HepG2 (cell line): Measurements from ENCODE around the gene FAM3C. TPM values are rescaled to one million over a fixed set of nuclear protein-coding genes. Genes with fewer than 3 reads are reported as not detected.

ENCODE experiments used
- ATAC-seq: fragments of 200-7000 bp; cut with Tn5 transposase; 3 replicates; pipeline ENCODE4 v1.9.1; 2020; ENCODE audit warnings: mild to moderate bottlenecking, moderate library complexity
- BruUV-seq: library from RNA; stranded (reverse); fragments of 400-500 nt; replicated peaks from 2 replicates; lab custom pipeline; 2021; lab: Mats Ljungman, UMichigan
- CTCF ChIA-PET: fragments of 300-600 bp; formaldehyde crosslinking; extraction: SDS; loops from one replicate; lab custom pipeline; 2021; ENCODE audit warnings: low total read pairs, inconsistent platforms, low intra/inter-chr PET ratio; lab: Yijun Ruan, JAX
- POLR2A ChIA-PET: fragments of 350-600 bp; sonication (Branson Sonifier 250); formaldehyde crosslinking; loops from one replicate; lab custom pipeline; 2020; ENCODE audit warnings: antibody characterized with exemption, inconsistent platforms; lab: Yijun Ruan, JAX
- DNase-seq: peaks from one replicate; pipeline ENCODE4 v3.0.0-alpha.2; 2015; ENCODE audit warnings: low spot score
- FAIRE-seq: peaks from 3 replicates; lab custom pipeline; 2011; peaks lifted over from hg19 to GRCh38; lab: Jason Lieb, UNC
- H2AFZ ChIP-seq: one replicate; pipeline ENCODE4 v1.6.1; 2011; ENCODE audit warnings: low read length, inconsistent platforms
- H3K27ac ChIP-seq: fragments of 300-600 bp; 3 replicates; pipeline ENCODE4 v1.8.0; 2011; ENCODE audit warnings: mixed run types, mild to moderate bottlenecking, mixed read lengths, low read length, inconsistent platforms; ENCODE audit not compliant: insufficient read depth; ENCODE audit errors: extremely low read length
- H3K27me3 ChIP-seq, 2 experiments: fragments of 200-600 bp in 1 of 2; 2 replicates in 1 of 2; 3 replicates in 1 of 2; pipeline versions ENCODE4 v1.6.0 to v1.8.0; 2011; ENCODE audit warnings: low read length in 2 of 2, mild to moderate bottlenecking in 2 of 2, moderate library complexity in 2 of 2, inconsistent platforms in 1 of 2; ENCODE audit not compliant: insufficient read depth in 2 of 2, control insufficient read depth in 1 of 2
- H3K36me3 ChIP-seq, 2 experiments: fragments of 200-600 bp in 1 of 2; replicated peaks in 1 of 2; 2 replicates in 1 of 2; 3 replicates in 1 of 2; pipeline versions ENCODE4 v1.5.1 to v1.8.0; 2011; ENCODE audit warnings: low read length in 2 of 2, inconsistent platforms in 1 of 2; ENCODE audit not compliant: insufficient read depth in 2 of 2, control insufficient read depth in 1 of 2
- H3K4me1 ChIP-seq: 2 replicates; pipeline ENCODE4 v1.5.1; 2012; ENCODE audit warnings: low read length, inconsistent platforms; ENCODE audit not compliant: insufficient read depth
- H3K4me2 ChIP-seq: 2 replicates; pipeline ENCODE4 v1.6.0; 2011; ENCODE audit warnings: low read depth, low read length, inconsistent platforms
- H3K4me3 ChIP-seq, 3 experiments: fragments of 200-600 bp in 1 of 3; sonication (generic), shearing (Covaris generic) in 1 of 3; replicated peaks in 1 of 3; 2 replicates each; pipeline ENCODE4 v1.5.1; 2011 to 2016; ENCODE audit warnings: low read length in 3 of 3, inconsistent platforms in 2 of 3, low read depth in 2 of 3, mild to moderate bottlenecking in 2 of 3, control low read depth in 1 of 3, mixed read lengths in 1 of 3; ENCODE audit not compliant: insufficient read depth in 1 of 3
- H3K79me2 ChIP-seq: one replicate; pipeline ENCODE4 v1.6.1; 2011; ENCODE audit warnings: low read length, inconsistent platforms; ENCODE audit not compliant: insufficient read depth
- H3K9ac ChIP-seq: 2 replicates; pipeline ENCODE4 v1.6.0; 2011; ENCODE audit warnings: mild to moderate bottlenecking, low read depth, low read length, inconsistent platforms; ENCODE audit not compliant: insufficient read depth
- H3K9me3 ChIP-seq: 2 replicates; pipeline ENCODE4 v1.5.1; 2012; ENCODE audit warnings: mild to moderate bottlenecking, low read length
- H4K20me1 ChIP-seq: 2 replicates; pipeline ENCODE4 v1.6.0; 2011; ENCODE audit warnings: inconsistent platforms, mild to moderate bottlenecking, low read length, moderate library complexity; ENCODE audit not compliant: insufficient read depth
- CAMTA2 ChIP-seq: sonication (generic); formaldehyde crosslinking; IDR thresholded peaks from 2 replicates; pipeline ENCODE4 v1.4.0; 2020; ENCODE audit warnings: mild to moderate bottlenecking, missing genetic modification reagents, borderline replicate concordance
- CEBPG ChIP-seq: IDR thresholded peaks from 2 replicates; pipeline ENCODE4 v1.6.1; 2016
- CENPT ChIP-seq: sonication (generic); formaldehyde crosslinking; IDR thresholded peaks from 2 replicates; pipeline ENCODE4 v1.8.0; 2022; ENCODE audit warnings: low read depth, mild to moderate bottlenecking, moderate library complexity, missing genetic modification reagents
- FOXA1 ChIP-seq, 2 experiments: fragments of 450-650 bp in 1 of 2; sonication (generic) in 1 of 2; formaldehyde crosslinking in 1 of 2; IDR thresholded peaks; 2 replicates each; pipeline versions ENCODE4 v1.4.0 to v1.6.1; 2016 to 2020; ENCODE audit warnings: missing genetic modification reagents in 1 of 2
- HCFC1 ChIP-seq: fragments of 150-350 bp; IDR thresholded peaks from 2 replicates; pipeline ENCODE4 v1.6.1; 2014; ENCODE audit warnings: low read depth, low read length
- HOXA7 ChIP-seq: sonication (generic); formaldehyde crosslinking; IDR thresholded peaks from 2 replicates; pipeline ENCODE4 v1.8.1; 2022; ENCODE audit warnings: mild to moderate bottlenecking, missing genetic modification reagents, moderate library complexity
- KDM6A ChIP-seq: IDR thresholded peaks from 2 replicates; pipeline ENCODE4 v1.6.1; 2016; ENCODE audit warnings: low read depth
- MXI1 ChIP-seq: IDR thresholded peaks from 3 replicates; pipeline ENCODE4 v1.6.1; 2012; ENCODE audit warnings: low read depth, low read length, inconsistent platforms, borderline replicate concordance
- NR2C2 ChIP-seq: sonication (generic); formaldehyde crosslinking; IDR thresholded peaks from 2 replicates; pipeline ENCODE4 v1.4.0; 2020; ENCODE audit warnings: missing genetic modification reagents, mild to moderate bottlenecking, moderate library complexity, borderline replicate concordance
- PHF5A ChIP-seq: IDR thresholded peaks from one replicate; pipeline ENCODE4 v1.6.1; 2018; ENCODE audit warnings: low read depth, missing genetic modification reagents; ENCODE audit not compliant: unreplicated experiment
- REPIN1 ChIP-seq: sonication (generic); formaldehyde crosslinking; IDR thresholded peaks from 2 replicates; pipeline ENCODE4 v1.8.0; 2022; ENCODE audit warnings: missing genetic modification reagents, low read depth, mild to moderate bottlenecking, borderline replicate concordance
- SAP130 ChIP-seq: IDR thresholded peaks from 2 replicates; pipeline ENCODE4 v1.6.1; 2016; ENCODE audit warnings: low read depth
- TCF7L2 ChIP-seq: IDR thresholded peaks from 2 replicates; pipeline ENCODE4 v1.6.1; 2011; ENCODE audit warnings: mild to moderate bottlenecking, low read depth, low read length, moderate library complexity
- ZNF234 ChIP-seq: sonication (generic); formaldehyde crosslinking; conservative IDR thresholded peaks from 2 replicates; pipeline ENCODE4 v1.5.1; 2020; ENCODE audit warnings: mild to moderate bottlenecking, missing genetic modification reagents
- ZNF329 ChIP-seq: sonication (generic); formaldehyde crosslinking; IDR thresholded peaks from 2 replicates; pipeline ENCODE4 v1.9.0; 2021; ENCODE audit warnings: low read depth, mild to moderate bottlenecking, missing genetic modification reagents
- ZNF737 ChIP-seq: sonication (generic); formaldehyde crosslinking; IDR thresholded peaks from 2 replicates; pipeline ENCODE4 v1.5.0; 2020; ENCODE audit warnings: missing genetic modification reagents, mild to moderate bottlenecking, borderline replicate concordance
- ZNF766 ChIP-seq: sonication (generic); formaldehyde crosslinking; IDR thresholded peaks from 2 replicates; pipeline ENCODE4 v1.5.0; 2020; ENCODE audit warnings: missing genetic modification reagents, borderline replicate concordance
- ZNF891 ChIP-seq: sonication (generic); formaldehyde crosslinking; IDR thresholded peaks from 2 replicates; pipeline ENCODE4 v1.5.0; 2020; ENCODE audit warnings: mild to moderate bottlenecking, missing genetic modification reagents
- WGBS: methylation state at CpG from one replicate; pipeline ENCODE4 v1.1.6; 2017; ENCODE audit warnings: low lambda C conversion rate; 5-methylcytosine and 5-hydroxymethylcytosine counted together
- in situ Hi-C: cut with HindIII; loops from 2 replicates; pipeline ENCODE4 v1.10.0; 2017; ENCODE audit warnings: low pct_unique_long_range_greater_than_20kb; ENCODE audit not compliant: extremely low pct_ligation_motif_present
- intact Hi-C: fragments of 100-400 bp; cut with micrococcal nuclease; formaldehyde crosslinking; loops from one replicate; pipeline ENCODE4 v1.10.0; 2022; ENCODE audit not compliant: unreplicated experiment
- polyA plus RNA-seq, 8 experiments: library from polyadenylated mRNA; depleted of rRNA in 3 of 8; stranded (reverse) in 7 of 8; unstranded in 1 of 8; fragments of >200 nt; fragmentation: Illumina TruSeq in 4 of 8; extraction: Trizol in 4 of 8; gene quantifications; 2 replicates each; pipeline versions ENCODE4 v1.2.1 to v1.2.3, GENCODE V29; 2011 to 2016; ENCODE audit warnings: low read depth in 4 of 8, missing spikeins in 1 of 8, mixed read lengths in 1 of 8; ENCODE audit not compliant: insufficient read depth in 1 of 8
- total RNA-seq, 5 experiments: library from RNA; depleted of rRNA; stranded (reverse); fragments of >200 nt; fragmentation: Illumina TruSeq; extraction: Trizol; gene quantifications; 2 replicates each; pipeline ENCODE4 v1.2.3, GENCODE V29; 2016; ENCODE audit warnings: low read depth in 1 of 5
- TF ChIP-seq, protein P1 (sequence below): sonication (generic); formaldehyde crosslinking; IDR thresholded peaks from 2 replicates; pipeline ENCODE4 v1.4.0; 2020; ENCODE audit warnings: missing genetic modification reagents

The FAM3C gene
- total and polyA plus RNA-seq, 2 of the 13 experiments (the other 11 are each of a cell fraction or from before 2014, with no cell fraction given) = 14.6 to 16.0 TPM

DNA sequence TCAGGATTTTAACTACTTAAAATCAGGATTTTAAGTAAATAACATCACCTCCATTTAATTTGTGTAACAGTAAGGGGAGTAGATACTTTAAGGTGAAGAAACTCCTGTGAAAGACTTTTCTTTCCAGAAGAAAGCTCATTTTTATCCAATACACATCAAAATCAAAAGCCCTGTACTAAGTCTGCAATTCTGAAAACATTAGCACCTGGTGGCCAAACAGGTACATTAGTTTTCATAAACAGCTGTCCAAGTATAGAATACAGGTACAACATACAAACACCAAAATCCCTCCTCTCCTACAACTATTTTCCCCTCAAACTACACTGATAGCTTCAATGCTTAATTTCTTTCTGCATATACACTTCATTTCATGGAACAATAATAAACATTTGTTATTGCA lies 22.9 kb downstream of the FAM3C start:
- TF ChIP-seq ZNF234 (CRISPR knock-in tag) = no peak
- ChIA-PET POLR2A (no interaction called here), CTCF (no interaction called here)
- H3K9ac ChIP-seq = no peak overlapping the region
- no peak overlapping the region for H3K4me3 ChIP-seq
- H3K79me2 ChIP-seq = no peaks in the 10 kb centered on the region
- ATAC-seq = peak; percentile 39; the same call in 1 of the 3 replicates
- H3K27ac ChIP-seq = no peak overlapping the region
- no peaks in the 10 kb centered on the region for H3K9me3 ChIP-seq
- no TSS peak for BruUV-seq
- in situ Hi-C loops = no loop called here
- DNase-seq = no peak
- H4K20me1 ChIP-seq = no peaks in the 10 kb centered on the region
- intact Hi-C loops = no loop called here
- no peak for FAIRE-seq
- no peaks in the 10 kb centered on the region for H3K27me3 ChIP-seq
- H2AFZ ChIP-seq = no peak overlapping the region
- H3K4me1 ChIP-seq = no peaks in the 10 kb centered on the region
- peaks cover 3 to 29% of the 10 kb centered on the region in 2 experiments; a peak in 3 of 5 replicates for H3K36me3 ChIP-seq
- H3K4me2 ChIP-seq = no peak overlapping the region

DNA sequence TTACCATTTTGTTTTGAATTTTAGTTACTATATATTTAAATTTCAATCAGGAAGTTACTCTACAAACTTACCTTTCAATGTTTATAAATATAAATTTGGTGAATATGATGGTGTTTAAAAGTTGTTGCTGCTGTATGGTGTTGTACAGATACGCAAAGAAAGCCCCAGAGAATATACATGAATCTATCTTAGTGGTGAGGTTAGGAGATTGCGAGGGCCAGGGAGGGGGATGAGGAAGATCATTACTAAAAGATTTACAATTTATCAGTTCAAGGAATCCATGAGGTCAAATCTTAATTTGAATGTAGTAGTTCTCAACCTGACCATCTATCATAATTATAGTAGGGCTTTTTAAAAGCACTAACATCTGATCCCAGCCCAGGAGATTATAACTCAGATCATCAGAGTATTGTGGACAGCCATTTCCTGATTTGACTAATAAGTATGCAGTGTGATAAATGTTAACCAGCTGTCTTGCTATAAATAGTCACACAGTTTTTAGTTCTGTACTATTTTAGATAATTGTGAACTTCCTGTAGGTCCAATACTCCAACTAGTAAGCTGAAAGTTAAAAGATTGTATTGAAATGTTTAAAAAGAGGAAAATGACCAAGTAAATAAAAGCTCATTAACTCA lies 23.6 kb downstream of the FAM3C start:
- intact Hi-C loops (no loop called here), in situ Hi-C loops (no loop called here)
- ChIA-PET POLR2A (no interaction called here), CTCF (no interaction called here)
- ATAC-seq = no peak
- Histone ChIP-seq H3K4me3 (no peak overlapping the region), H3K9me3 (no peaks in the 10 kb centered on the region), H2AFZ (no peak overlapping the region), H3K27me3 (no peaks in the 10 kb centered on the region), H4K20me1 (no peaks in the 10 kb centered on the region), H3K27ac (no peak overlapping the region), H3K36me3 (peaks cover 2 to 24% of the 10 kb centered on the region in 2 experiments; a peak in 3 of 5 replicates), H3K4me1 (no peaks in the 10 kb centered on the region), H3K4me2 (no peak overlapping the region), H3K9ac (no peak overlapping the region), H3K79me2 (no peaks in the 10 kb centered on the region)
- BruUV-seq = no TSS peak
- TF ChIP-seq, protein P1, sequence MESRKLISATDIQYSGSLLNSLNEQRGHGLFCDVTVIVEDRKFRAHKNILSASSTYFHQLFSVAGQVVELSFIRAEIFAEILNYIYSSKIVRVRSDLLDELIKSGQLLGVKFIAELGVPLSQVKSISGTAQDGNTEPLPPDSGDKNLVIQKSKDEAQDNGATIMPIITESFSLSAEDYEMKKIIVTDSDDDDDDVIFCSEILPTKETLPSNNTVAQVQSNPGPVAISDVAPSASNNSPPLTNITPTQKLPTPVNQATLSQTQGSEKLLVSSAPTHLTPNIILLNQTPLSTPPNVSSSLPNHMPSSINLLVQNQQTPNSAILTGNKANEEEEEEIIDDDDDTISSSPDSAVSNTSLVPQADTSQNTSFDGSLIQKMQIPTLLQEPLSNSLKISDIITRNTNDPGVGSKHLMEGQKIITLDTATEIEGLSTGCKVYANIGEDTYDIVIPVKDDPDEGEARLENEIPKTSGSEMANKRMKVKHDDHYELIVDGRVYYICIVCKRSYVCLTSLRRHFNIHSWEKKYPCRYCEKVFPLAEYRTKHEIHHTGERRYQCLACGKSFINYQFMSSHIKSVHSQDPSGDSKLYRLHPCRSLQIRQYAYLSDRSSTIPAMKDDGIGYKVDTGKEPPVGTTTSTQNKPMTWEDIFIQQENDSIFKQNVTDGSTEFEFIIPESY = no peak
- TF ChIP-seq MXI1 (no peak), ZNF766 (no peak), SAP130 (CRISPR knock-in tag) (no peak), KDM6A (CRISPR knock-in tag) (no peak), FOXA1 (IDR thresholded peaks at IDR 0.05) (no peak), FOXA1 (CRISPR knock-in tag; IDR thresholded peaks at IDR 0.05) (no peak), ZNF329 (CRISPR knock-in tag) (no peak), HCFC1 (no peak), CAMTA2 (CRISPR knock-in tag) (no peak), REPIN1 (CRISPR knock-in tag) (no peak), ZNF891 (no peak), CEBPG (CRISPR knock-in tag) (no peak), CENPT (CRISPR knock-in tag) (no peak), HOXA7 (no peak), PHF5A (CRISPR knock-in tag) (no peak), NR2C2 (no peak), TCF7L2 (no peak), ZNF737 (no peak)
- DNase-seq = no peak
- no peak for FAIRE-seq
- 99% methylated on average over 2 of the region's 2 CpGs for WGBS
